HuH-7 (cell line): ENCODE results near the gene SLC35F3.
A peak's percentile ranks its signal among the peaks of the same experiment; 100 is the strongest.
"Not testable (repeated sequence)": the region's sequence is repeated elsewhere in the genome, so short reads cannot be mapped to it uniquely, and the experiment has no call there.

Source experiments
- DNase-seq: peaks from one replicate; pipeline ENCODE4 v3.0.0; 2011; ENCODE audit warnings: low spot score

Gene SLC35F3

DNA sequence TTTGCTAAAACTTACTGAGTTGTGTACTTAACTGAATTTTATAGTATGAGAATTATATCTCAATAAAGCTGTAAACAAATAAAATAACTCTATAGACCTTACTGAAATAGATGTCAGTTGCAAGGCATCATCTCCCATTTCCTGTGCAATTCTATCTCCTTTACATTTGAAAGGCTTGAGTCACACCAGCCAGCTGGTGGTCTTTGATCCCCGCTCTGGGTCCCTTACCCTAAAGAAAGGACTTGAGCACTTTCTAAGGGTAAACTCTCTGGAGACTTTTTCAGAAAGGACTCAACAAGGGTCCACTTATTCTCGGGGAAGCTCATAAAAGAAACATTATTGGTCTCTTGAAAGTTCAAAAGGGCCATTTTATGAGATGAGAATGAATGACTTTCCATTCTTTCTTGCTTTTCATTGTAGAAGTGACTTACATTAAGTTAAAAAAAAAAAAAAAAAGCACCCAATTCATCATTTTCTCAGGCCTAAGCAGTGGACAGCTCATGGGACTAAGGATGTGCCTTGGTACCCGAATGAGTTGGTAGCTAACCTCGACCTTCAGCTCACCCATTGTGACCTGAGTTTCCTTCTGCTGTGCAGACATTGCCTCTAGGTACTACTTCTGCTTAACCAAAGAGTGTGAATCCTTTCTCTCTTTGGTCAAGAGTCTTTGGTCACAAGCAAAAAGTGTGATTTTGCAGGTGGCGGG, 321.8 kb downstream of the SLC35F3 start:
- no peak for DNase-seq

DNA sequence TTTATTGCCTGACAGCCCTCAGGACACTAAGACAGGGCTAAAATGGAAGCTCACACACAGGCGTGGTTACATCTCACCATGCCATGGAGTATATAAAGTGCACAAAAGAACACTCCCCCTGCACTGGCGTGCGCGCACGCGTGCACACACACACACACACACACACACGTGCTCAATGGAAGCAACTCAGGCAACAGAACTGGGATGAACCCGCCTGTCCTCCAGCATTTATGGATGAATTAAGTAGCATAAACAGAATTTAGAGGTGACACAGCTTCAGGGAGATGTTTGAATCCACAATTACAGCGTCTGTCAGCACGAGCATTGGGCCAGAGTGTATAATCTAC, 322.3 kb downstream of the SLC35F3 start:
- DNase-seq = no peak

DNA sequence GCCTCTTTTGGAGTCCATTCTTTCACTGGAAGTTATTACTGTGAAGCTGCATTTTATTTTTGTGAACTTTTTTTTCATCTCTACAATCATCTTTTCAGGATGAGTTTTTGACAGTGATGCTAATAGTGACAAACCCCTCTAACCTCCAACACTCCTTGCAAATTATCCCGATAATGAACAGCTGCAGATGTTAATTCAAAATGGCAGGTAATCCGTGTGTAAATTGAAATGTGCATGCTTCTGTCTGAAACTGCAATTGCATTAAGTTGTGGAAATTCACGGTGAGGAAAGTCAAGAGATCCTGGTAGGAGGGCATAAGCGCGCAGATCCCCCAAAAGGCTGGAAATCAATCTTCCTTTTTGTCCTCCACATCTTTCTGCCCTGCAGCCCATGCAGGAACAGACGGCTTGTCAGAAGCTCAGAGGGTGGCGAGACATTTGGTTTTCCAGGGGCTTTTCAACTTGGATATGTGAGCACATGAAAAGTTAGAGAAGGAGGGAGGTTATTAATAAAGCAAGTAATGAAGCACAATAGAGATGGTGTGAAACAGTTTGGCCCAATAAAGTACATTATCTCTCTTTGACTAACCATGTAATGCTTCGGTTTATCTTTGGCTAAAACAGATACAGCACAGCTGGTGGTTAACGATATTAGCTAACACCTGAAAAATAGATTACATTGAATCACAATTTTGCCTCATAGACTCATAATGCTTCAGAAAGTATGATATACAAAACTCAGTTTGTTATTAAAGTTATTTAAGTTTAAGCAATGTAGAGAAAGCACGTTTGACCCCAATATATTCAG, 325.3 kb downstream of the SLC35F3 start:
- no peak for DNase-seq

DNA sequence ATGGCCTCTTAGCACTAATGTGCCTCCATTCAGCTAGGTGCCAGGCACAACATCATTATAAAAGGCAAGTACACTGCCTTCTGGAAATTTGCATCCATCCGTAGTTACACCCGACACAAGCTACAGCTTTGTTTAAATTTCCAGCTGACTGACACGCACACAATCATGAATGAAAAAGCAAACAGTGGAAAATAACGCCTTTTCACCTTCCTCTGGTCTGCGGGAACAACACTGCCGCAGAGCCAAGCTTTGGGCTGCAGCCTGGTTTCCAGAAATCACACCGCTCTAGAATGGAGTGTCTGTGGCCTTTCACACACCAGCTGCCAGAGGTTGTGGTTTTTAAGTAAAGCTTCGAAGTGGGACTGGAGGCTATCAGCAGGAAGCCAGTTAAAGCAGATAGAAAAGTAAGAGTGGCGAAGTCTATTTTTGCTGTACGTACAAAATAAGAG, 326.0 kb downstream of the SLC35F3 start:
- no peak for DNase-seq

DNA sequence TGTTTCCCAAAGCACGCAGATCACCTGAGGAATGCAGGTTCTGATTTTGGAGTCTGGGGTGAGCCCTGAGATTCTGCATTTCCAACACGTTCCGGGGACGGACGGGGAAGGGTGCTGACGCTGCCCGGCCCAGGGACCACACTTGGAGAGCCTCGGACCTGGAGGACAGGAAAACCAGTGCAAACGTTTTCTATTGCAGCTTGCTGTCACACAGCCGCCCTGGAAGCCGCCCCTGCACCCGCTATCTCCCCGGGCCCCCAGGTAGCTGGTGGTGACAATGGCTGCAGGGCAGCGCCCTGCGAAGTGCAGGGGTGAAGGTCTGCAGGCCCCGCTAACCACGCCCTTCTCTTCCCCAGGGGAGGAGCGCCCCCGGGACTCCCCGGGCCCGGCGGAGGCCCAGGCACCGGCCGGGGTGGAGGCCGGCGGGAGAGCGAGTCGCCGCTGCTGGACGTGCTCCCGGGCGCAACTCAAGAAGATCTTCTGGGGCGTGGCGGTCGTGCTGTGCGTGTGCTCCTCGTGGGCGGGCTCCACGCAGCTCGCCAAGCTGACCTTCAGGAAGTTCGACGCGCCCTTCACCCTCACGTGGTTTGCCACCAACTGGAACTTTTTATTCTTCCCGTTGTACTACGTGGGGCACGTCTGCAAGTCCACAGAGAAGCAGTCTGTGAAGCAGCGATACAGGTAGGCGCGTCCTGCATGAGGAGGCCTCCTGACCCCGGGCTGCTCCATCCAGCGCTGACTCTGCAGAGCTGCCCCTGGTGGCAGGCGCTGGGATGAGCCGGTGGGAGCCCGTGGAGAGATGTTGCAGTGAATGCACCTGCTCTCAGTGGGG, 326.8 kb downstream of the SLC35F3 start:
- DNase-seq = peak; percentile 91

DNA sequence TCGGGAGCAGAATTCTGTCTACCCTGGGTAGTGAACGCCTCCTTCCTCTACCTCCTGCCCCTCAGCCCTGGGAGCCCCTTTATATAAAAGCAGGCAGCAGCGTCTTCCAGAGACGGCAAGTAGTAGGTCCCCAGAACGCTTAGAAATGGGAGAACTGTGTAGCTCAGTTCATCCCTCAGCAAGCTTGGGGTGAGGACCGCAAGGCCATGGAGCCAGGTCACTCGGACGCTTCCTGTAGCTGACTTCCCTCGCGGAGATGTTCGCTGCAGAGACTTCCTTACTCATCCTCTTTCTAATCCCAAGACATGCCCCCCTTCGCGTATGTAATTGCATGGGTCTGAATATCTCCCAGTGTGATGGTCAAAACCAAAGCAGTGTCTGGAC, 327.4 kb downstream of the SLC35F3 start:
- DNase-seq = no peak

DNA sequence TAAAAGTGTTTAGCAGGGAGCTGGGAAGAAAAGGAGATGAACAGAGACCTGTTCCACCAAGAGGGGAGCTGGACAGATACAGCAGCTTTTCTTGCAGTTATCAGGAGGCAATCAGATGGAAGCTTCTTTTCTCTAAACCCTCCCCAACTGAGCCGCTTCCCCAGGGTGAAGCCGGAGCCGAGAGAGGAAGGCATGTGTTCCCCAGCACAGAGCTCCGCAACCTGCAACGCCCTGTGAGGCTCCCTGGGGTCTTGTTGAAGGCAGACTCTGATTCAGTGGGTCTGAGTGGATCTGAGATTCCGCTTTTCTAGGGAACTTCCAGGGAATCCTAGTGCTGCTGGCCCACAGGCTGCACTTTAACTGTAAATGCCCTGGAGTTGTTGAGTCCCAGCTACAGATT, 329.7 kb downstream of the SLC35F3 start:
- DNase-seq = no peak

DNA sequence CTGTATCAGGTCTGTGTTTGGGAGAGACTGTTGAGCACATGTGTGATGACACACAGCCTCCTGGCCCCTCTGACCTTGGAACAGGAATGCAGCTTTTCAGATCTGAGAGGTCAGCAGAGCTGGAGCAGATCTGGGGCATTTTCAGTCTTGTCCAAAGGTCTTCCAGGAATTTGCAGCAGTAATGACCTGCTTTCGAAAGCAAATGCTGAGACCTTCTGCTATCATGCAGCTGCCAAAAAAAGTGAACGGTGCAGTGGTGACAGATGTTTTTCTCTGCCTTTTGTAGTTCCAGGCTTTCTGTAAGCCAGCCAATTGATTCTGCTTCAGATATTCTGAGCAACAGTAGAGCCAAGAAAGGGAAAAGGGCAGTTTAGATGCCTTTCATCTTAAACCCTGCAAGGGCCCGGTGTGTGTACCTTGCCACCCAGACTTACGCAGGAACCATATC, 331.0 kb downstream of the SLC35F3 start:
- DNase-seq = no peak

DNA sequence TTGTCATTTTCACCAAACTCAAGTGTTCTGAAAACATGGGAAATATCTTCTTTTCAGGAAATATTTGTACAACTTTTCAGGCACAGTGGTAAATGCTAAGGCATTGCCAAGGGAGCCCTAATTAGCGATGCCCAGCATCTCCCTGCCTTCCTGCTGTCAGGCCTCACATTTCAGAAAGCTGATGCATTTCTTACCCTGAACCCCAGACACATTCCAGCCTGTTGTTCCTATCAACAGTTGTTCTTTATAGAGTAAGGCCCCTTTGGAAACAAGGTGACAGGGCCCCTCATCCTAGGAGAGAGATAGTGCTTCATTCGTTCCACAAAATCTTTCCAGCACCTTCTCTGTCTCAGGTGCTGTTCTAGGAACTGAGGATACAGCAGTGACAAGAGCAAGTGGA, 332.9 kb downstream of the SLC35F3 start:
- DNase-seq = no peak

DNA sequence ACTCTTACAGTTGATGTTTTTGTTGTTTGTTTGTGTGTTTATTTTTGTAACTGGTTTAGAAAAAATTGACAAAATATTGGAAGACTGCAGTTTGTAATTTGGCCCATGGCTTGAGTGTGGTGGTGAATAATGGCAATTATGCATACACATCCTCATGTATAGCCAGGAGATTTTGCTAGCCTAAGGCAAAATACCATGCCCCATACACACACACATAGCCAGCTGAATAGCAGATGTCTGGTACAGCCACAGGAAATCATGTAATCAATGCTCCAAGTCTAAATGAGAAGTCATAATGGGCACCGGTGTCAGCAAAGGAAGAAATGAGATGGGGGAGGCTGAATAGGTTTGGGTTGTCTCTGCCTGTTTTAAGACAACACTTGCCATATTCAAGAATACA, 333.6 kb downstream of the SLC35F3 start:
- no peak for DNase-seq

DNA sequence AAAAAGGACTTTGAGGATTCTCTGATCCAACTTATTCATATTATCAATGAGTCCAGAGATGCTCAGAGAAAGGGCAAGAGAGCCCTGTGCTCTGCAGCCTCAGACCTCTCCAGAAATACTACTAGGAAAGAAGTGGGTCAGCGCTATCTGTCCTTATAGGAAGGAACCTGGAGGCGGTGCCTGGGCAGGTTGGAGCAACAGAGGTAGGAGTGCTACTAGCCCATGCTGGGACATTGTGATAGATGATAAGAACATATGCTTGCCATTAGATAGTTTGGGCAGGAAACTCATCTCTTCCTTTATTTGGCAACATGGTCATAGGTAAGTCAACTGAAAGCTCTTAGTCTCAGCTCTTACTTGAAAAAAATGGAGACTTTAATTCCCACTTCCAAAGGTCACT, 335.0 kb downstream of the SLC35F3 start:
- DNase-seq = no peak

DNA sequence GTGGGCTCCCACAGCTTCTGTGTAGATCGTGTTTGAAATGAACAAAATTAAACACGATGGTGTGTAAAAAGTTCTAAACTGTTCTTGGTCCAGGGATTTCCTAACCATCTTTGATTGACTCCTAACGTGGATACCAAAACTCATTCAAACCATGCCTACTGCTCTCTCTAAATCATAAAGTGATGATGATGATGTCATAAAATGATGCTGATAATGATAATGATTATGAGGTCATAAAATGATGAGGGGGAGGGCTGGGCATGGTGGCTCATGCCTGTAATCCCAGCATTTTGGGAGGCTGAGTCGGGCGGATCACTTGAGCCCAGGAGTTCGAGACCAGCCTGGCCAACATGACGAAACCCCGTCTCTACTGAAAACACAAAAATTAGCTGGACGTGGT, 335.5 kb downstream of the SLC35F3 start:
- no peak for DNase-seq

DNA sequence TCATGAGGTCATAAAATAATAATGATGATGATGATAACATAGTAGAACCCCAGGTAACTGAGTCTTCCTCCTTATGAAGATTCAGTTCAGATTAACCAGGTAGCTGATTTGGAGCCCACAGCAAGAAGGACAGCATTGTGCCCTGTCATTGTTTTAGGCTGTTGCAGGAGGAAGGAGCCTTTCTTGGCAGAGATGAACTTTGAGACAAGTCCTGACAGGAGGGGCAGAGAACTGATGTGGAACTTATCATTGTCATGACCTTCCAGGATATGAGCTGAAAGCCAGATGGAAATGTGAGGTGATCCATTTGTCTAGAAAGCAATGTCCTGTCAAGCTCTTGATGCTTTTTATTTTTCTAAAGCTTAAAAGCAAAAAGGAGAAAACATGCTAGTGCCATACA, 336.2 kb downstream of the SLC35F3 start:
- DNase-seq = no peak

DNA sequence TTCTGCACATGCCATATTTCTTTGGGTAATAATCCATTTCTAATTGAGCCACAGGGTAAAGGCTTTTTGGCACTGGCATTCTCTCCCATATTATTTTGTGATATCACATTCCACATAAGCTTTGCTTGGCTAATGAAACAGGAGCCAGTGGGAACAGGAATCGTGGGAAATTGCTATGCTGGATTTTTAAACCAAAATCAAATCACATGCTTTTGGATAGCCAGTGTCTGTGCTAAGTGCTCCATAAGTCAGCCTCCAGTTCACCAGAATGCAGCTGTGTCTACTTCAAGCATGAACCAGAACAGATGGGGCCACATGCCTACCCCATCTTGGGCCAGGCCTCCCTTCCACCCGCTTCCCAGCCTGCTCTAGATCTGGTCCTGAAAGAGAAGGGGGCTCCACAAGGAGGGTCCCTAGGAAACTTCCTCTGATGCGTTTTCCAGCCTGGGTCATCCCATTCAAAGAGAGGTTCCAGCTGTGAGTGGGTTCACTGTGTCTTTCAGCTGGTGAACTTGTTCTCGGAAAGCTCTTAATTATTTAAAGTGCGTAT, 337.5 kb downstream of the SLC35F3 start:
- no peak for DNase-seq

DNA sequence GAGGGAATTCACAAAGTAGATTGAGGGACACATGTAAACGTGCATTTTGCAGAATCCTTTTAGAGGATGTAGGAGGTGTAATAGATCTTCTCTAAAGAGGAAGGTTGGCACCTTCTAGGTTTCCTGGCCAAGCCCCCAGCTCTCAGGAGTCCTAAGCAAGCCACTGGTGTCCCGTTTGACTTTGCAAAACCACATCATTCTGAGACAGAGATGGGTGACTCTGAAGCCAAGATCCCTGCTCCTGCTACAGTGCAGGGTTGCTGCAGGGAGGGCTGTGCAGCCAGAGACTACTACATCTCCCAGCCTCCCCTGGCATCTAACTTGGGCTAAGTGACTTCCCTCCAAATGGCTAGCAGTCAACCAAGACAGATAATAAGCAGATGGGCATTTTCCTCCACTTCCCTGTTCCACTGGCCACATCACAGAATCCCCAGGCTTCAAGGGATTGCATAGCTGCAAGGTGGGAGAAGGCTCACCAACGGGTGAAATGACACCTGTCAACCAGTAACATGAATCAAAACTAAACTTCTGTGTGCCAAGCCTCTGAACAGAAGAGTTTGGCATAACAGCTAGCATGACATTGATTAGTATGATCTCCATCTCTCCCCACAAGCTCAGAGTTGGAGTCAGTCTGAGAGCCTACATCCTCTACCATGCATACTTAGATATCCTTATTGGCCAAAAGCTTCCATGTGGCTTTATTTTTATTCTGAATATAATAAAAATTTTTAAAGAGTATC, 339.2 kb downstream of the SLC35F3 start:
- no peak for DNase-seq

DNA sequence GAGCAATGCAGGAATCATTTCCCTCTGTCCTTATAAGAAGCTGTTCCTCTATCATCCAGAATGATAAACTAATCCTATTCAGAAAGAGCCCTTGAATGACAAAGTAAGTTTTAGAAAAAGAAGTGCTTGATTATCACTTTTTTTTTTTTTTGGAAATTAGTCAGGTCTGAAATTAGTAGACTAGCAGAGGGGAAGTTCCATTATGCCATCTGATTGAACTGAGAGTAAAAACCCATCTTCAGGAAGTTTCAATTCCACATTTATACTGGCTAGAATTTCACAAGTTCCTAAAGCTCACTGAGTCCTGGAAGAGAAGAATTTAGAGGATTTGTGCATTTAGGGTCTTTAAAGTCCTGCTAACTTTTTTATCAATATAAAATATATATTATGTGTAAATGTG, 340.0 kb downstream of the SLC35F3 start:
- DNase-seq = no peak

DNA sequence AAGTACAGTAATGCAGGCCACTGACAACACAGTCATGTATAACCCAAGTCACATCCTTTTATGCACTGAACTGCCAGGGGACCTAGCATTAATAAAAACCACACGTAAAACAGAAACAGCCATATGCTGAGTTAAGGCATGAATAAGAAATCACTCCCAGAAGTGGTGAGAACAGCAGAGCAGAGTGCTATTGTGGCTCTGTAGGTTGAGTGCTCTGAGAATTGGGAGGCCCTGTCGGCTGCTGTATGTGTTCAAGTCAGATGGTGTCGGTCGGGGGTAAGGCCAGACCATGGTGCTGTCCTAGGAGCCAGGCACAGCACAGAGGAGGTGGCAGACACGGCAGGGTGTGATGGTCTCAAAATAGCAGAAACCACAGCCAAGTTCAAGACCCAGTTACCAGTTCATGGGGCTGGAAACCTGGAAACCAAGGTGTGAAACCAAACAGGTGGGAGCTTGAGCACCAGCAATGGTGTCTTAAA, 342.2 kb downstream of the SLC35F3 start:
- DNase-seq = no peak

DNA sequence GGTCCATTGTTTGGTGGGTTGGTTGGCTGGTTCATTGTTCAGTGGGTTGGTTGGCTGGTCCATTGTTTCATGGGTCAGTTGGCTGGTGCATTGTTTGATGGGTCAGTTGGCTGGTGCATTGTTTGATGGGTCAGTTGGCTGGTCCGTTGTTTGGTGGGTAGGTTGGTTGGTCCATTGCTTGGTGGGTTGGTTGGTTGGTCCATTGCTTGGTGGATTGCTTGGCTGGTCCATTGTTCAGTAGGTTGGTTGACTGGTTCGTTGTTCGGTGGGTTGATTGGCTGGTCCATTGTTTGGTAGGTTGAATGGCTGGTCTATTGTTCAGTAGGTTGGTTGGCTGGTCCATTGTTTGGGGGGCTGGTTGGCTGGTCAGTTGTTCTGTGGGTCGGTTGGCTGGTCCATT, 343.3 kb downstream of the SLC35F3 start:
- not testable (repeated sequence) for DNase-seq

DNA sequence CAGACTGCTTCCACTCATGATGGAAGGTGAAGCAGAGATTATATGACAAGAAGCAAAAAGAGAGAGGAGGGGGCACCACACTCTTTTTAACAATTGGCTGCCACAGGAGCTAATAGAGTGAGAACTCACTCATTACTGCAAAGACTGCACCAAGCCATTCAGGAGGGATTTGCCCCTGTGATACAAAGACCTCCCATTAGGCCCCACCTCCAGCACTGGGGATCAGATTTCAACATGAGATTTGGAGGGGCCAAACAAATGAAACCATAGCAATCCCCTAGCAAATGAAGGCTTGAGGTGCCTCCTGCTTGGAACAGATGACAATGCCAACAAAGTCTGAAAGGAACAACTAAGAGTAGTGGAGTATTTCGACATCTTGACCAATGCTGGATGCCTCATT, 346.3 kb downstream of the SLC35F3 start:
- DNase-seq = no peak

DNA sequence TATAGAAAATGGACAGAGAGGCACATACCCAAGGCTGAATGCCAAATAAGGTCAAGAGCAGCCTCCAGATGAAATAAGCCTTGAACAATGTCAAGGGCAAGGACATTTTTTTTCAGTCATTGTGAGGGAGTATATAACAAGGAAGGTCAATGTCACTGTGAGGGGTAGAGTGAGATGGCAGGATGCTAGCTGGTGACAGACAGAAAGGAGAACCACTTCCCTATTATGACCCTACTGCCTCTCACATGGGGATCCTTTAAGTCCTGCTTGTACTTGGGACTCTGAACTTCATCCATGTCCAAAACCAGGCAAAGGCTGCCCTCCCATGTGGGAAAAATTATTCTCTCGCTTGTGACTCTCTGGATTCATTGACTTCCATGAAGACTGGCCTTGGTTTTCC, 349.3 kb downstream of the SLC35F3 start:
- no peak for DNase-seq

DNA sequence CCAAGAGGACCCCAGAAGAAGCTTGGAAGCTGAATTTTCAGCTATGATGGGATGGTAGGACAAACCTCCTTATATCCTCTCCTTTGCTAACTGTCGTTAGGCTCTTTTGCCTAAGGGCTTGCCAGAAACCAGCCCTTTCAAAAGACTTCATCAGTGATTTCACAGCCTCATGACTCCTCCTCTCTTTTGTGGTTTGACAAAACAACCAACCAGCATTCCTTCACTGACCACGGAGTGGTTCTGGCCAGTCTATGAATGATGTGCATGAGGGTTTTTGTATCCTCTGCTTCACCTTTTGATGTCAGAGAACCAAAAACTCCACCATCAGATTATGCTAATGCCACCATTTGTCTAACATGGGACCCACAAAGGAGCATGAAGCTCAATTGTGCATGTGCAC, 351.9 kb downstream of the SLC35F3 start:
- DNase-seq = no peak

DNA sequence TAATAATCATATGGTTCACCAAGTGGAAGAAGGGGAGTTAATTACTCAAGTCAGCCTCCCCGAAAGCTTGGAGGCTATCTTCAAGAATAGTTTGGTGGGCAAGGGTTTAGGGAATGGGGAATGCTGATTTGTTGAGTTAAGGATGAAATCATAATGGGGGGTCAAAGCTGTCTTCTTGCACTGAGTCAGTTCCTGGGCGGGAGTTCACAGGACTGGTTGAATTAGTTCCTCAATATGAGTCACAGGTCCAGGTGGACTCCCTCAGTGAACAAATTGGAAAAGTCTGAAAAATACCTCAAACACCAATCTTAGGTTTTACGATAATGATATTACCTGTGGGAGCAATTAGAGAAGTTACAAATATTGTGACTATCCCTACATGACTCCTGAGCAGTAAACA, 353.6 kb downstream of the SLC35F3 start:
- DNase-seq = no peak
